Measurements from ENCODE around the gene INPP5K.
"Not testable (repeated sequence)": the region's sequence is repeated elsewhere in the genome, so short reads cannot be mapped to it uniquely, and the experiment has no call there.

The INPP5K gene

GRCh38 chr17:1452836-1453235, 63.6 kb downstream of the INPP5K start:
- DNase-seq = no peak
- Histone ChIP-seq H4K8ac (ENCODE audit: low read length) (no peak overlapping the region), H3K23ac (ENCODE audit: low read length in 2 of 2) (no peak overlapping the region), H3K4ac (ENCODE audit: low read depth in 1 of 2, low read length in 2 of 2) (no peak overlapping the region), H3K4me2 (ENCODE audit: low read length, poor library complexity, severe bottlenecking) (no peak overlapping the region), H2BK5ac (ENCODE audit: low read depth, low read length, poor library complexity, severe bottlenecking) (no peak overlapping the region), H3K4me3 (ENCODE audit: insufficient read depth in 1 of 2, low read depth in 1 of 2, low read length in 2 of 2) (no peak overlapping the region), H4K91ac (ENCODE audit: low read length) (no peak overlapping the region), H2BK120ac (ENCODE audit: low read depth, low read length) (no peak overlapping the region), H2BK15ac (ENCODE audit: low read depth, poor library complexity, severe bottlenecking) (no peak overlapping the region), H3K27me3 (ENCODE audit: control insufficient read depth in 1 of 2, insufficient read depth in 1 of 2, low read length in 2 of 2) (no peaks in the 10 kb centered on the region), H2AK5ac (ENCODE audit: low read length, severe bottlenecking) (no peak overlapping the region), H3K36me3 (ENCODE audit: control insufficient read depth in 1 of 2, insufficient read depth in 2 of 2, low read depth in 1 of 2, low read length in 2 of 2) (peaks cover 18 to 23% of the 10 kb centered on the region in 2 experiments), H2BK12ac (ENCODE audit: low read length in 2 of 2) (no peak overlapping the region), H3K9ac (ENCODE audit: low read length) (no peak overlapping the region), H3K14ac (ENCODE audit: low read length in 2 of 2) (no peak overlapping the region), H3K79me1 (replicated peaks; ENCODE audit: low read length, poor library complexity, severe bottlenecking) (peaks cover 4% of the 10 kb centered on the region), H3K4me1 (ENCODE audit: control insufficient read depth, insufficient read depth, low read depth, low read length) (peaks cover 16% of the 10 kb centered on the region), H3K18ac (ENCODE audit: low read depth in 1 of 2, low read length in 2 of 2) (no peak overlapping the region), H3K9me3 (ENCODE audit: control insufficient read depth, low read length) (no peaks in the 10 kb centered on the region), H2AFZ (ENCODE audit: low read depth, low read length) (no peak overlapping the region), H3K27ac (ENCODE audit: low read length, poor library complexity, severe bottlenecking) (no peak overlapping the region)
- whole genome bisulfite sequencing = 100% methylated on average over 1 of the region's 5 CpGs

GRCh38 chr17:1450261-1450660, 66.2 kb downstream of the INPP5K start:
- not testable (repeated sequence) for H3K9ac ChIP-seq (ENCODE audit: low read length); H3K27me3 ChIP-seq (ENCODE audit: control insufficient read depth in 1 of 2, insufficient read depth in 1 of 2, low read length in 2 of 2); DNase-seq; H3K18ac ChIP-seq (ENCODE audit: low read depth in 1 of 2, low read length in 2 of 2); H3K79me1 ChIP-seq (replicated peaks; ENCODE audit: low read length, poor library complexity, severe bottlenecking); H4K8ac ChIP-seq (ENCODE audit: low read length); H3K4me3 ChIP-seq (ENCODE audit: insufficient read depth in 1 of 2, low read depth in 1 of 2, low read length in 2 of 2); H2BK12ac ChIP-seq (ENCODE audit: low read length in 2 of 2); H3K4ac ChIP-seq (ENCODE audit: low read depth in 1 of 2, low read length in 2 of 2); H2AK5ac ChIP-seq (ENCODE audit: low read length, severe bottlenecking); H4K91ac ChIP-seq (ENCODE audit: low read length); H3K23ac ChIP-seq (ENCODE audit: low read length in 2 of 2); H3K4me2 ChIP-seq (ENCODE audit: low read length, poor library complexity, severe bottlenecking); H3K9me3 ChIP-seq (ENCODE audit: control insufficient read depth, low read length); H3K27ac ChIP-seq (ENCODE audit: low read length, poor library complexity, severe bottlenecking); H2BK15ac ChIP-seq (ENCODE audit: low read depth, poor library complexity, severe bottlenecking); H2BK120ac ChIP-seq (ENCODE audit: low read depth, low read length); H2AFZ ChIP-seq (ENCODE audit: low read depth, low read length); H2BK5ac ChIP-seq (ENCODE audit: low read depth, low read length, poor library complexity, severe bottlenecking); H3K14ac ChIP-seq (ENCODE audit: low read length in 2 of 2)
- Histone ChIP-seq H3K36me3 (ENCODE audit: control insufficient read depth in 1 of 2, insufficient read depth in 2 of 2, low read depth in 1 of 2, low read length in 2 of 2) (peaks cover 25 to 27% of the 10 kb centered on the region in 2 experiments), H3K4me1 (ENCODE audit: control insufficient read depth, insufficient read depth, low read depth, low read length) (peaks cover 11% of the 10 kb centered on the region)
- 96% methylated on average over 16 of the region's 21 CpGs for WGBS

- Histone ChIP-seq H3K14ac (ENCODE audit: low read length in 2 of 2) (no peak overlapping the region), H2BK12ac (ENCODE audit: low read length in 2 of 2) (no peak overlapping the region), H3K4ac (ENCODE audit: low read depth in 1 of 2, low read length in 2 of 2) (no peak overlapping the region), H2BK120ac (ENCODE audit: low read depth, low read length) (no peak overlapping the region), H2BK15ac (ENCODE audit: low read depth, poor library complexity, severe bottlenecking) (no peak overlapping the region), H3K4me1 (ENCODE audit: control insufficient read depth, insufficient read depth, low read depth, low read length) (peaks cover 10% of the 10 kb centered on the region), H2AK5ac (ENCODE audit: low read length, severe bottlenecking) (no peak overlapping the region), H3K4me3 (ENCODE audit: insufficient read depth in 1 of 2, low read depth in 1 of 2, low read length in 2 of 2) (no peak overlapping the region), H4K91ac (ENCODE audit: low read length) (no peak overlapping the region), H3K27ac (ENCODE audit: low read length, poor library complexity, severe bottlenecking) (no peak overlapping the region), H2AFZ (ENCODE audit: low read depth, low read length) (no peak overlapping the region), H3K79me1 (replicated peaks; ENCODE audit: low read length, poor library complexity, severe bottlenecking) (no peaks in the 10 kb centered on the region), H4K8ac (ENCODE audit: low read length) (no peak overlapping the region), H2BK5ac (ENCODE audit: low read depth, low read length, poor library complexity, severe bottlenecking) (no peak overlapping the region), H3K4me2 (ENCODE audit: low read length, poor library complexity, severe bottlenecking) (no peak overlapping the region), H3K9ac (ENCODE audit: low read length) (no peak overlapping the region), H3K9me3 (ENCODE audit: control insufficient read depth, low read length) (no peaks in the 10 kb centered on the region), H3K27me3 (ENCODE audit: control insufficient read depth in 1 of 2, insufficient read depth in 1 of 2, low read length in 2 of 2) (no peaks in the 10 kb centered on the region), H3K18ac (ENCODE audit: low read depth in 1 of 2, low read length in 2 of 2) (no peak overlapping the region), H3K23ac (ENCODE audit: low read length in 2 of 2) (no peak overlapping the region), H3K36me3 (ENCODE audit: control insufficient read depth in 1 of 2, insufficient read depth in 2 of 2, low read depth in 1 of 2, low read length in 2 of 2) (peaks cover 25 to 27% of the 10 kb centered on the region in 2 experiments)
- WGBS = 92% methylated on average over 5 of the region's 5 CpGs
- DNase-seq = no peak
These were observed 66.9 kb downstream of the INPP5K start for GRCh38 chr17:1449412-1449967.

GRCh38 chr17:1447052-1447451, 69.4 kb downstream of the INPP5K start:
- no peak overlapping the region for H3K18ac ChIP-seq (ENCODE audit: low read depth in 1 of 2, low read length in 2 of 2)
- no peak overlapping the region for H3K9ac ChIP-seq (ENCODE audit: low read length)
- H3K27me3 ChIP-seq (ENCODE audit: control insufficient read depth in 1 of 2, insufficient read depth in 1 of 2, low read length in 2 of 2) = no peaks in the 10 kb centered on the region
- H2BK5ac ChIP-seq (ENCODE audit: low read depth, low read length, poor library complexity, severe bottlenecking) = no peak overlapping the region
- WGBS = 88% methylated on average over 7 of the region's 7 CpGs
- no peak overlapping the region for H3K4me2 ChIP-seq (ENCODE audit: low read length, poor library complexity, severe bottlenecking)
- H3K4me1 ChIP-seq (ENCODE audit: control insufficient read depth, insufficient read depth, low read depth, low read length) = peaks cover 2% of the 10 kb centered on the region
- H3K27ac ChIP-seq (ENCODE audit: low read length, poor library complexity, severe bottlenecking) = no peak overlapping the region
- no peak overlapping the region for H2BK12ac ChIP-seq (ENCODE audit: low read length in 2 of 2)
- H3K4me3 ChIP-seq (ENCODE audit: insufficient read depth in 1 of 2, low read depth in 1 of 2, low read length in 2 of 2) = no peak overlapping the region
- H3K79me1 ChIP-seq (replicated peaks; ENCODE audit: low read length, poor library complexity, severe bottlenecking) = no peaks in the 10 kb centered on the region
- no peak overlapping the region for H3K14ac ChIP-seq (ENCODE audit: low read length in 2 of 2)
- no peak overlapping the region for H4K8ac ChIP-seq (ENCODE audit: low read length)
- H3K23ac ChIP-seq (ENCODE audit: low read length in 2 of 2) = no peak overlapping the region
- no peak overlapping the region for H3K4ac ChIP-seq (ENCODE audit: low read depth in 1 of 2, low read length in 2 of 2)
- no peak overlapping the region for H2AFZ ChIP-seq (ENCODE audit: low read depth, low read length)
- H2BK120ac ChIP-seq (ENCODE audit: low read depth, low read length) = no peak overlapping the region
- H3K36me3 ChIP-seq (ENCODE audit: control insufficient read depth in 1 of 2, insufficient read depth in 2 of 2, low read depth in 1 of 2, low read length in 2 of 2) = peaks cover 16 to 32% of the 10 kb centered on the region in 2 experiments
- no peaks in the 10 kb centered on the region for H3K9me3 ChIP-seq (ENCODE audit: control insufficient read depth, low read length)
- DNase-seq = peak; percentile 41
- no peak overlapping the region for H2BK15ac ChIP-seq (ENCODE audit: low read depth, poor library complexity, severe bottlenecking)
- H4K91ac ChIP-seq (ENCODE audit: low read length) = no peak overlapping the region
- H2AK5ac ChIP-seq (ENCODE audit: low read length, severe bottlenecking) = no peak overlapping the region

Measured in mesenchymal stem cell (in vitro differentiated cells and primary cell).